Left forelimb (tissue), 1 donor: ENCODE data around the gene CPNE4.

Experiments
- DNase-seq: peaks from one replicate; pipeline ENCODE4 v3.0.0-alpha.2; 2018; ENCODE audit warnings: low spot score

The CPNE4 gene

GRCh38 chr3:131735116-131735515, 299.7 kb downstream of the CPNE4 start:
- no peak for DNase-seq

- no peak for DNase-seq
These were observed 301.6 kb downstream of the CPNE4 start for GRCh38 chr3:131733086-131733841.

- no peak for DNase-seq
These were observed 303.1 kb downstream of the CPNE4 start for GRCh38 chr3:131731709-131732108.

GRCh38 chr3:131730581-131730980, 304.2 kb downstream of the CPNE4 start:
- DNase-seq = no peak

GRCh38 chr3:131729643-131730017, 305.2 kb downstream of the CPNE4 start:
- DNase-seq = no peak

GRCh38 chr3:131728898-131729642, 305.7 kb downstream of the CPNE4 start:
- no peak for DNase-seq

GRCh38 chr3:131725414-131725813, 309.4 kb downstream of the CPNE4 start:
- no peak for DNase-seq

GRCh38 chr3:131723343-131723742, 311.5 kb downstream of the CPNE4 start:
- DNase-seq = no peak

GRCh38 chr3:131717493-131717892, 317.3 kb downstream of the CPNE4 start:
- DNase-seq = no peak

GRCh38 chr3:131716943-131717342, 317.9 kb downstream of the CPNE4 start:
- DNase-seq = no peak

- DNase-seq = no peak
These were observed 318.8 kb downstream of the CPNE4 start for GRCh38 chr3:131716007-131716406.

- no peak for DNase-seq
These were observed 320.1 kb downstream of the CPNE4 start for GRCh38 chr3:131714585-131715220.

GRCh38 chr3:131713416-131714123, 321.2 kb downstream of the CPNE4 start:
- no peak for DNase-seq

- no peak for DNase-seq
These were observed 322.2 kb downstream of the CPNE4 start for GRCh38 chr3:131712662-131713061.

- DNase-seq = no peak
These were observed 323.6 kb downstream of the CPNE4 start for GRCh38 chr3:131711114-131711768.

GRCh38 chr3:131708241-131708640, 326.6 kb downstream of the CPNE4 start:
- DNase-seq = no peak

- DNase-seq = no peak
These were observed 329.2 kb downstream of the CPNE4 start for GRCh38 chr3:131705558-131706051.

GRCh38 chr3:131705099-131705498, 329.7 kb downstream of the CPNE4 start:
- no peak for DNase-seq

- DNase-seq = no peak
These were observed 330.7 kb downstream of the CPNE4 start for GRCh38 chr3:131704098-131704497.

GRCh38 chr3:131702146-131702545, 332.7 kb downstream of the CPNE4 start:
- DNase-seq = no peak

GRCh38 chr3:131701153-131701770, 333.6 kb downstream of the CPNE4 start:
- DNase-seq = no peak
